Fibroblast of lung (primary cell): ENCODE results near the gene EED. TPM values are rescaled to one million over a fixed set of nuclear protein-coding genes. Genes with fewer than 3 reads are reported as not detected.
"Not testable (repeated sequence)": the region's sequence is repeated elsewhere in the genome, so short reads cannot be mapped to it uniquely, and the experiment has no call there.

Experiments
- DNase-seq, 2 donors: peaks; one replicate each; pipeline versions ENCODE4 v3.0.0 to v3.0.0-alpha.2; 2010; ENCODE audit warnings: low read depth in 2 of 2
- H2AFZ ChIP-seq: 2 replicates; pipeline ENCODE4 v1.5.1; 2012; ENCODE audit warnings: low read length, control low read depth, inconsistent platforms
- H3K27ac ChIP-seq: 2 replicates; pipeline ENCODE4 v1.5.1; 2011; ENCODE audit warnings: low read length, control low read depth; ENCODE audit not compliant: insufficient read depth
- H3K27me3 ChIP-seq: 2 replicates; pipeline ENCODE4 v1.5.1; 2011; ENCODE audit warnings: mild to moderate bottlenecking, low read length; ENCODE audit not compliant: control insufficient read depth, insufficient read depth
- H3K36me3 ChIP-seq: 2 replicates; pipeline ENCODE4 v1.5.1; 2011; ENCODE audit warnings: low read length; ENCODE audit not compliant: control insufficient read depth, insufficient read depth
- H3K4me1 ChIP-seq: 2 replicates; pipeline ENCODE4 v1.5.1; 2011; ENCODE audit warnings: low read length; ENCODE audit not compliant: control insufficient read depth, insufficient read depth; ENCODE audit errors: extremely low read depth
- H3K4me2 ChIP-seq: 2 replicates; pipeline ENCODE4 v1.5.1; 2011; ENCODE audit warnings: low read length, control low read depth; ENCODE audit not compliant: insufficient read depth; ENCODE audit errors: extremely low read depth
- H3K4me3 ChIP-seq, 4 experiments: fragments of 200-600 bp in 1 of 4; sonication (generic) in 1 of 4; replicated peaks in 1 of 4; 2 replicates each; pipeline ENCODE4 v1.5.1; 2011 to 2016; ENCODE audit warnings: low read length in 4 of 4, low read depth in 3 of 4, mild to moderate bottlenecking in 3 of 4, control low read depth in 2 of 4, inconsistent platforms in 1 of 4, mixed read lengths in 1 of 4; ENCODE audit not compliant: insufficient read depth in 1 of 4; ENCODE audit errors: control extremely low read depth in 1 of 4
- H3K79me2 ChIP-seq: 2 replicates; pipeline ENCODE4 v1.5.1; 2012; ENCODE audit warnings: mild to moderate bottlenecking, low read length, inconsistent platforms; ENCODE audit not compliant: control insufficient read depth, insufficient read depth
- H3K9ac ChIP-seq: 2 replicates; pipeline ENCODE4 v1.5.1; 2011; ENCODE audit warnings: mild to moderate bottlenecking, low read length, control low read depth; ENCODE audit not compliant: insufficient read depth
- H3K9me3 ChIP-seq: 2 replicates; pipeline ENCODE4 v1.5.1; 2012; ENCODE audit warnings: low read depth, low read length; ENCODE audit not compliant: control insufficient read depth, insufficient read depth
- H4K20me1 ChIP-seq: 2 replicates; pipeline ENCODE4 v1.5.1; 2011; ENCODE audit warnings: low read length; ENCODE audit not compliant: control insufficient read depth, insufficient read depth; ENCODE audit errors: extremely low read depth
- CTCF ChIP-seq, 2 donors: IDR thresholded peaks in 1 of 2; conservative IDR thresholded peaks in 1 of 2; 1 replicate in 1 of 2; 2 replicates in 1 of 2; pipeline ENCODE4 v1.5.1; 2011 to 2012; ENCODE audit warnings: low read length in 2 of 2, control low read depth in 1 of 2, inconsistent platforms in 1 of 2, low read depth in 1 of 2, mild to moderate bottlenecking in 1 of 2
- EZH2 ChIP-seq: IDR thresholded peaks from 2 replicates; pipeline ENCODE4 v1.5.1; 2012; ENCODE audit warnings: low read length, control low read depth, mild to moderate bottlenecking; ENCODE audit errors: missing control alignments
- polyA plus RNA-seq, 2 donors: library from polyadenylated mRNA; depleted of rRNA in 1 of 2; stranded (reverse) in 1 of 2; unstranded in 1 of 2; fragments of >200 nt; gene quantifications; 2 replicates each; pipeline ENCODE4 v1.2.1, GENCODE V29; 2011 to 2012; ENCODE audit warnings: missing spikeins in 1 of 2
- total RNA-seq: library from RNA; depleted of rRNA; stranded (reverse); fragments of >200 nt; gene quantifications from 2 replicates; pipeline ENCODE4 v1.2.1, GENCODE V29; 2014

Gene EED
- total and polyA plus RNA-seq, 2 donors (not counting 1 experiment from before 2014, with no cell fraction given), result 13.0 to 22.3 TPM

GRCh38 chr11:86288776-86289507 lies 44.4 kb downstream of the EED start:
- Histone ChIP-seq H4K20me1 (no peaks in the 10 kb centered on the region), H3K27me3 (no peaks in the 10 kb centered on the region), H3K9me3 (no peaks in the 10 kb centered on the region), H3K9ac (no peak overlapping the region), H3K4me3 (no peak overlapping the region), H3K4me2 (no peak overlapping the region), H2AFZ (no peak overlapping the region), H3K27ac (no peak overlapping the region), H3K4me1 (no peaks in the 10 kb centered on the region), H3K36me3 (peaks cover 4% of the 10 kb centered on the region), H3K79me2 (no peaks in the 10 kb centered on the region)
- DNase-seq, result peak in 1 of 2 donors; percentile 8
- no peak for TF ChIP-seq CTCF (conservative IDR thresholded peaks at IDR 0.05 in 1 of 2, IDR thresholded peaks at IDR 0.05 in 1 of 2; ENCODE audit: low read depth in 1 of 2, low read length in 2 of 2)
- no peak for TF ChIP-seq EZH2

GRCh38 chr11:86289508-86290280 lies 45.1 kb downstream of the EED start:
- H3K36me3 ChIP-seq, H3K27me3 ChIP-seq, H4K20me1 ChIP-seq, H3K4me2 ChIP-seq, H3K4me3 ChIP-seq, H2AFZ ChIP-seq, H3K27ac ChIP-seq, H3K79me2 ChIP-seq, H3K4me1 ChIP-seq, H3K9ac ChIP-seq, H3K9me3 ChIP-seq: not testable (repeated sequence)
- peak; percentile 18 to 26 for DNase-seq

GRCh38 chr11:86291466-86292262 lies 47.1 kb downstream of the EED start:
- H3K9me3 ChIP-seq, result no peaks in the 10 kb centered on the region
- H3K4me3 ChIP-seq, result no peak overlapping the region
- no peak overlapping the region for H2AFZ ChIP-seq
- DNase-seq, result peak; percentile 56 to 57
- no peaks in the 10 kb centered on the region for H3K4me1 ChIP-seq
- TF ChIP-seq CTCF (conservative IDR thresholded peaks at IDR 0.05 in 1 of 2, IDR thresholded peaks at IDR 0.05 in 1 of 2; ENCODE audit: low read depth in 1 of 2, low read length in 2 of 2), result peak; percentile 67 to 70
- no peak for TF ChIP-seq EZH2
- H3K79me2 ChIP-seq, result no peaks in the 10 kb centered on the region
- H3K9ac ChIP-seq, result no peak overlapping the region
- H3K27me3 ChIP-seq, result no peaks in the 10 kb centered on the region
- H3K27ac ChIP-seq, result no peak overlapping the region
- H4K20me1 ChIP-seq, result no peaks in the 10 kb centered on the region
- H3K4me2 ChIP-seq, result no peak overlapping the region
- no peaks in the 10 kb centered on the region for H3K36me3 ChIP-seq
